ENCODE measurements around the gene SFXN5. TPM values are rescaled to one million over a fixed set of nuclear protein-coding genes. Genes with fewer than 3 reads are reported as not detected.

The SFXN5 gene
- total and polyA plus RNA-seq, 2 of the 4 experiments (the other 2 are of a cell fraction), result 8.6 to 17.0 TPM

- H2BK15ac ChIP-seq (ENCODE audit: low read depth, low read length), result no peak overlapping the region
- H2BK20ac ChIP-seq (ENCODE audit: low read depth, low read length), result no peak overlapping the region
- H3K4me3 ChIP-seq (ENCODE audit: insufficient read depth, low read depth, low read length), result no peak overlapping the region
- H3K4ac ChIP-seq (ENCODE audit: low read depth, low read length), result no peak overlapping the region
- no peak overlapping the region for H2AFZ ChIP-seq (replicated peaks; ENCODE audit: low read length, poor library complexity)
- no peak overlapping the region for H2BK5ac ChIP-seq (ENCODE audit: low read depth, low read length, poor library complexity, severe bottlenecking)
- H3K14ac ChIP-seq (replicated peaks; ENCODE audit: low read depth, low read length), result no peak overlapping the region
- H4K20me1 ChIP-seq (ENCODE audit: insufficient read depth, low read length), result peaks cover 43% of the 10 kb centered on the region
- H4K8ac ChIP-seq (ENCODE audit: low read depth in 2 of 2, low read length in 2 of 2), result no peak overlapping the region
- H3K23ac ChIP-seq (ENCODE audit: low read depth, low read length), result no peak overlapping the region
- H3K18ac ChIP-seq (ENCODE audit: low read depth, low read length), result no peak overlapping the region
- no peak overlapping the region for H2AK5ac ChIP-seq (ENCODE audit: low read depth, low read length)
- CTCF ChIA-PET, result no interaction called here
- intact Hi-C loops (cut with micrococcal nuclease) (no loop called here), in situ Hi-C loops (cut with MboI; ENCODE audit: low sequenced_read_pairs) (no loop called here), dilution Hi-C loops (cut with HindIII; ENCODE audit: low sequenced_read_pairs, unreplicated experiment) (no loop called here)
- H3K4me2 ChIP-seq (ENCODE audit: low read depth, low read length), result no peak overlapping the region
- no peak overlapping the region for H3K56ac ChIP-seq (ENCODE audit: extremely low read depth, insufficient read depth, low read length)
- no TSS peak for BruUV-seq (replicated peaks)
- peaks cover 19% of the 10 kb centered on the region for H3K9me3 ChIP-seq (ENCODE audit: control insufficient read depth, insufficient read depth, low read length)
- no peak overlapping the region for H3K27ac ChIP-seq (ENCODE audit: insufficient read depth, low read length)
- peaks cover 2% of the 10 kb centered on the region; the same call in 1 of the 2 replicates for H3K4me1 ChIP-seq (ENCODE audit: control insufficient read depth, insufficient read depth, low read length)
- no peak for ATAC-seq (ENCODE audit: low read depth)
- peak overlapping the region; percentile 52 for H2AK9ac ChIP-seq (replicated peaks; ENCODE audit: low read depth, low read length, poor library complexity)
- H3K79me1 ChIP-seq (ENCODE audit: low read depth in 1 of 2, low read length in 2 of 2), result no peaks in the 10 kb centered on the region
- no peak overlapping the region for H4K91ac ChIP-seq (ENCODE audit: insufficient read depth, low read depth, low read length)
- H3K9me1 ChIP-seq (ENCODE audit: insufficient read depth, low read length), result no peaks in the 10 kb centered on the region
- WGBS, 2 experiments (ENCODE audit: extremely low coverage in 2 of 2, insufficient read length in 1 of 2), result 3% methylated on average over 6 of the region's 17 CpGs; no CpG with 5 or more reads in 1 of the 2 experiments
- H2BK120ac ChIP-seq (ENCODE audit: low read depth, low read length), result no peak overlapping the region
- no peak overlapping the region for H3K9ac ChIP-seq (ENCODE audit: low read depth, low read length)
- H4K5ac ChIP-seq (ENCODE audit: low read depth, low read length), result no peak overlapping the region
- no peaks in the 10 kb centered on the region for H3K36me3 ChIP-seq (ENCODE audit: control insufficient read depth, insufficient read depth, low read length)
- POLR2A ChIA-PET (ENCODE audit: unreplicated experiment), result no interaction called here
- no peak for TF ChIP-seq POLR2A (IDR thresholded peaks at IDR 0.05; ENCODE audit: low read depth, low read length)
- no peak for TF ChIP-seq BHLHE40 (IDR thresholded peaks at IDR 0.05; ENCODE audit: low read depth, low read length)
- TF ChIP-seq CEBPB (IDR thresholded peaks at IDR 0.05; ENCODE audit: low read depth, low read length), result no peak
- TF ChIP-seq SMC3 (IDR thresholded peaks at IDR 0.05; ENCODE audit: low read depth, low read length), result no peak
- TF ChIP-seq RFX5 (IDR thresholded peaks at IDR 0.05; ENCODE audit: low read depth, low read length), result no peak
- TF ChIP-seq MXI1 (IDR thresholded peaks at IDR 0.05; ENCODE audit: borderline replicate concordance, low read depth, low read length), result no peak
- TF ChIP-seq, protein P1, sequence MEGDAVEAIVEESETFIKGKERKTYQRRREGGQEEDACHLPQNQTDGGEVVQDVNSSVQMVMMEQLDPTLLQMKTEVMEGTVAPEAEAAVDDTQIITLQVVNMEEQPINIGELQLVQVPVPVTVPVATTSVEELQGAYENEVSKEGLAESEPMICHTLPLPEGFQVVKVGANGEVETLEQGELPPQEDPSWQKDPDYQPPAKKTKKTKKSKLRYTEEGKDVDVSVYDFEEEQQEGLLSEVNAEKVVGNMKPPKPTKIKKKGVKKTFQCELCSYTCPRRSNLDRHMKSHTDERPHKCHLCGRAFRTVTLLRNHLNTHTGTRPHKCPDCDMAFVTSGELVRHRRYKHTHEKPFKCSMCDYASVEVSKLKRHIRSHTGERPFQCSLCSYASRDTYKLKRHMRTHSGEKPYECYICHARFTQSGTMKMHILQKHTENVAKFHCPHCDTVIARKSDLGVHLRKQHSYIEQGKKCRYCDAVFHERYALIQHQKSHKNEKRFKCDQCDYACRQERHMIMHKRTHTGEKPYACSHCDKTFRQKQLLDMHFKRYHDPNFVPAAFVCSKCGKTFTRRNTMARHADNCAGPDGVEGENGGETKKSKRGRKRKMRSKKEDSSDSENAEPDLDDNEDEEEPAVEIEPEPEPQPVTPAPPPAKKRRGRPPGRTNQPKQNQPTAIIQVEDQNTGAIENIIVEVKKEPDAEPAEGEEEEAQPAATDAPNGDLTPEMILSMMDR (conservative IDR thresholded peaks at IDR 0.05; ENCODE audit: low read depth, low read length), result no peak
- TF ChIP-seq NFE2L2 (IDR thresholded peaks at IDR 0.05; ENCODE audit: low read depth, low read length), result no peak
- no peak for TF ChIP-seq RCOR1 (IDR thresholded peaks at IDR 0.05; ENCODE audit: insufficient replicate concordance, low read length)
- no peak for TF ChIP-seq FOS (IDR thresholded peaks at IDR 0.05; ENCODE audit: low read depth, low read length)
- peaks cover 86% of the 10 kb centered on the region for H3K27me3 ChIP-seq (ENCODE audit: control insufficient read depth, insufficient read depth, low read length)
- no peak for DNase-seq
Measured at GRCh38 chr2:72914589-72915319, 156.8 kb downstream of the SFXN5 start.

Data from IMR-90 (cell line).